Measurements from ENCODE around the gene TLE4. TPM values are rescaled to one million over a fixed set of nuclear protein-coding genes. Genes with fewer than 3 reads are reported as not detected.

The TLE4 gene
- total and polyA plus RNA-seq, 10 of the 15 experiments (the other 5 are each of a cell fraction or from before 2014, with no cell fraction given), result 5.3 to 53.3 (median 23.3) TPM

GRCh38 chr9:79661886-79662536, 90.2 kb downstream of the TLE4 start:
- Histone ChIP-seq H3K9ac (ENCODE audit: control insufficient read depth, insufficient read depth, low read length) (no peak overlapping the region), H3K27me3 (replicated peaks in 1 of 2; ENCODE audit: control insufficient read depth in 2 of 2, insufficient read depth in 2 of 2, low read length in 1 of 2) (no peaks in the 10 kb centered on the region), H3K9me3 (replicated peaks; ENCODE audit: control insufficient read depth, insufficient read depth, low read length) (no peaks in the 10 kb centered on the region), H3K4me3 (no peak overlapping the region), H3K79me2 (ENCODE audit: control insufficient read depth, insufficient read depth, low read length) (no peaks in the 10 kb centered on the region), H2AFZ (ENCODE audit: control insufficient read depth, low read depth, low read length) (no peak overlapping the region), H3K27ac (ENCODE audit: control insufficient read depth, insufficient read depth) (no peak overlapping the region), H3K4me1 (ENCODE audit: control insufficient read depth, insufficient read depth, low read length) (no peaks in the 10 kb centered on the region), H4K20me1 (ENCODE audit: control insufficient read depth, insufficient read depth) (no peaks in the 10 kb centered on the region), H3K4me2 (ENCODE audit: control insufficient read depth, insufficient read depth) (no peak overlapping the region), H3K36me3 (ENCODE audit: control insufficient read depth in 2 of 2, insufficient read depth in 2 of 2, low read length in 1 of 2) (0 out of 4 replicates have a peak, but pooled peaks cover 0 to under 1% of the 10 kb centered on the region in 2 experiments)
- in situ Hi-C loops (cut with MboI), result no loop called here
- ATAC-seq (no peak), DNase-seq (ENCODE audit: low read depth, low spot score) (no peak), FAIRE-seq (no peak)
- WGBS (ENCODE audit: insufficient coverage, insufficient replicate concordance, low lambda C conversion rate, missing lambda C conversion rate), result 96% methylated on average over 5 of the region's 5 CpGs
- ChIA-PET RAD21 (ENCODE audit: unreplicated experiment) (interaction anchor here (1.0 kb wide), 1 partner anchor 38 kb away, joined by 3 read pairs; no protein-coding TSS in a partner anchor), CTCF (interaction anchor here (1.2 kb wide), 1 partner anchor 91 kb away, joined by 4 read pairs; no protein-coding TSS in a partner anchor), POLR2A (no interaction called here), SMC1A (ENCODE audit: uncharacterized antibody, unreplicated experiment) (interaction anchor here (1.2 to 2.0 kb wide), 4 partner anchors 20 to 90 kb away, joined by 3 to 5 read pairs (median 4); partner anchors contain the start of gene TLE4)
- no TSS peak for BruUV-seq (replicated peaks)
- TF ChIP-seq KLF5 (IDR thresholded peaks at IDR 0.05; ENCODE audit: partially characterized antibody) (no peak), SPI1 (IDR thresholded peaks at IDR 0.05; ENCODE audit: borderline replicate concordance, insufficient read depth, low read depth, low read length) (no peak), CHD2 (IDR thresholded peaks at IDR 0.05; ENCODE audit: borderline replicate concordance, low read depth, low read length) (no peak), MEF2A (IDR thresholded peaks at IDR 0.05; ENCODE audit: insufficient read depth, low read depth, low read length) (no peak), ZNF622 (IDR thresholded peaks at IDR 0.05) (no peak), CREB1 (IDR thresholded peaks at IDR 0.05; ENCODE audit: low read depth) (no peak)
- intact Hi-C loops (cut with micrococcal nuclease; ENCODE audit: unreplicated experiment), result no loop called here

GRCh38 chr9:79662537-79662956, 90.8 kb downstream of the TLE4 start:
- ChIA-PET POLR2A (interaction anchor here (0.5 kb wide), 1 partner anchor 34 kb away, joined by 3 read pairs; no protein-coding TSS in a partner anchor), RAD21 (ENCODE audit: unreplicated experiment) (interaction anchor here (0.8 kb wide), 1 partner anchor 16 kb away, joined by 3 read pairs; no protein-coding TSS in a partner anchor), CTCF (interaction anchor here (1.2 kb wide), 1 partner anchor 91 kb away, joined by 4 read pairs; no protein-coding TSS in a partner anchor), SMC1A (ENCODE audit: uncharacterized antibody, unreplicated experiment) (interaction anchor here (1.2 to 2.0 kb wide), 4 partner anchors 20 to 91 kb away, joined by 3 to 5 read pairs (median 4); partner anchors contain the start of gene TLE4)
- Histone ChIP-seq H3K4me3 (no peak overlapping the region), H3K36me3 (ENCODE audit: control insufficient read depth in 2 of 2, insufficient read depth in 2 of 2, low read length in 1 of 2) (no peaks in the 10 kb centered on the region), H3K9me3 (replicated peaks; ENCODE audit: control insufficient read depth, insufficient read depth, low read length) (no peaks in the 10 kb centered on the region), H3K4me1 (ENCODE audit: control insufficient read depth, insufficient read depth, low read length) (no peaks in the 10 kb centered on the region), H4K20me1 (ENCODE audit: control insufficient read depth, insufficient read depth) (no peaks in the 10 kb centered on the region), H3K79me2 (ENCODE audit: control insufficient read depth, insufficient read depth, low read length) (no peaks in the 10 kb centered on the region), H3K27me3 (replicated peaks in 1 of 2; ENCODE audit: control insufficient read depth in 2 of 2, insufficient read depth in 2 of 2, low read length in 1 of 2) (no peaks in the 10 kb centered on the region), H2AFZ (ENCODE audit: control insufficient read depth, low read depth, low read length) (no peak overlapping the region), H3K27ac (ENCODE audit: control insufficient read depth, insufficient read depth) (no peak overlapping the region), H3K4me2 (ENCODE audit: control insufficient read depth, insufficient read depth) (no peak overlapping the region), H3K9ac (ENCODE audit: control insufficient read depth, insufficient read depth, low read length) (no peak overlapping the region)
- intact Hi-C loops (cut with micrococcal nuclease; ENCODE audit: unreplicated experiment), result no loop called here
- in situ Hi-C loops (cut with MboI), result no loop called here
- no TSS peak for BruUV-seq (replicated peaks)
- FAIRE-seq (no peak), ATAC-seq (no peak), DNase-seq (ENCODE audit: low read depth, low spot score) (no peak)
- WGBS (ENCODE audit: insufficient coverage, insufficient replicate concordance, low lambda C conversion rate, missing lambda C conversion rate), result 77% methylated on average over 6 of the region's 6 CpGs
- TF ChIP-seq ZNF592 (IDR thresholded peaks at IDR 0.05) (no peak), SMAD1 (IDR thresholded peaks at IDR 0.05; ENCODE audit: low read depth, partially characterized antibody) (no peak), IKZF2 (IDR thresholded peaks at IDR 0.05) (no peak), TAF1 (IDR thresholded peaks at IDR 0.05; ENCODE audit: borderline replicate concordance, low read depth, low read length) (no peak)
